Activated CD8-positive, alpha-beta memory T cell treated with anti-CD3 and anti-CD28 coated beads for 36 hours (primary cell): ENCODE results near the gene UROC1. TPM values are rescaled to one million over a fixed set of nuclear protein-coding genes. Genes with fewer than 3 reads are reported as not detected.

Source experiments
- CTCF ChIA-PET: fragments of 350-600 bp; sonication (Branson Sonifier 250); formaldehyde crosslinking; loops from one replicate; lab custom pipeline; 2021; ENCODE audit warnings: antibody characterized with exemption; lab: Charles Lee
- POLR2A ChIA-PET: fragments of 350-600 bp; sonication (Branson Sonifier 250); formaldehyde crosslinking; loops from one replicate; lab custom pipeline; 2021; ENCODE audit warnings: antibody characterized with exemption; lab: Charles Lee
- total RNA-seq, 2 experiments: library from RNA; stranded (reverse); gene quantifications; one replicate each; pipeline ENCODE4 v1.2.3, GENCODE V29; 2021

Gene UROC1
- total RNA-seq, 2 experiments from 2014 or later, result not detected

- ChIA-PET POLR2A (no interaction called here), CTCF (no interaction called here)
These were observed 14.9 kb downstream of the UROC1 start for GRCh38 chr3:126502656-126503055.

GRCh38 chr3:126501736-126502135 is 15.8 kb downstream of the UROC1 start:
- CTCF ChIA-PET, result no interaction called here
- POLR2A ChIA-PET, result no interaction called here

DNA sequence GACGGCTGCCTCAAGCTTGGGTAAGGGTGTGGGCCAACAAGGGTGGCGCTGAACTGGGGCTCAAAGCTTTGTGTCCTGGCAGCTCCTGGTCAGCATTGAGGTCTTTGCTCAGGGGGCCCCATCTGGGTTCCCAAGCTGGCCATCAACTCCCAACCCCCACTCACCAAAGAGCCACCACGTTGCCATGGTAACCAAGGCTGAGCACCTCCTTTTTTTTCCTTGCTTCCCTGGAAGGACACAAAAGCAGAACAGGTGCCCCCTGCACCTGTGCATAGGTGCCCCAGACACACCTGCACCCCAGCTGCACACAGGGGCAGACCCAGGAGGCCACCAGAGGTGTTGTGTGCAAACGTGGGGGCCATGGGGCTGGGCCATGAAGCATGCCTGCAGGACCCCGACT is 16.5 kb downstream of the UROC1 start:
- CTCF ChIA-PET, result no interaction called here
- POLR2A ChIA-PET, result no interaction called here

- CTCF ChIA-PET, result interaction anchor here (0.9 kb wide), 1 partner anchor 10 kb away, joined by 3 read pairs; no protein-coding TSS in a partner anchor
- POLR2A ChIA-PET, result no interaction called here
These were observed 17.6 kb downstream of the UROC1 start for GRCh38 chr3:126500016-126500415.

DNA sequence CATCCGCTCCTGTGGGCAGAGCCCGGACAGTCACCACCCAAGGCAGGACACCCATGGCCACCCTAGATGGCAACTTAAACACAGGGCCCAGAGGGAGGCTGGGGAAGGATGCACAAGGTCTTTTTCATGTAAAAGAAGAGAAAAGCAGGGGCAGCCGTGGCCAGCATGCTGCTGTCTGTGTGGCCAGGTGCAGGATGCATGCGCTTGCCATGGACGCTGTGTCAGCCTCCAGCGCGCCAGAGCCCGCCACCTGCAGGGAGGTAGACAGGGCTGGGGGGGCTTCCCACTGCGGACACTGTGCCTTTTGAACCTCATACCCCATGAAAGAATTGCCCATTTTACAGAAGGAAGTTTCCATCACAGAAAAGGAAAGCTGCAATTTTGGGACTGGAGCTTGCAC is 18.2 kb downstream of the UROC1 start:
- POLR2A ChIA-PET, result no interaction called here
- CTCF ChIA-PET, result interaction anchor here (0.9 kb wide), 1 partner anchor 10 kb away, joined by 3 read pairs; no protein-coding TSS in a partner anchor

GRCh38 chr3:126498929-126499328 is 18.6 kb downstream of the UROC1 start:
- POLR2A ChIA-PET, result no interaction called here
- CTCF ChIA-PET, result interaction anchor here (0.9 kb wide), 1 partner anchor 11 kb away, joined by 3 read pairs; no protein-coding TSS in a partner anchor

DNA sequence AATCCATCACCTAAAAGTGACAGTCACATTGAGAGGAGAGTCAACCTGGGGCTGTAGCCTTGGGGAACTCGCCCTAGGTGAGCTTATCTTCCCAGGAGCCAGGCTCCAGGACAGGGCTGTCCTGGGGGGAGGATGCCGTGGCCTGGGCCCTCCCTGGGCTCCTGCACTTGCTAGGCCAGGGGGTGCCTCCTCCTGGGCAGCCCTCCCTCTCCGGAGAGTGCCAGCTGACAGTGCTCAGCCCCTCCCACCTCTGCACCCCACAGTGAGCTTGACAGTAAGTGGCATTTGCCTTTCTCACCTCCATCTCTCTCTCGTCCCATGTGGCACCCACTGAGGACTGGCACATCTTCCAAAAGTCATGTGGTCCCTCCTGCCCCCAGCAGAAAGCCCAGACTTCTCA is 19.1 kb downstream of the UROC1 start:
- ChIA-PET POLR2A (no interaction called here), CTCF (no interaction called here)

DNA sequence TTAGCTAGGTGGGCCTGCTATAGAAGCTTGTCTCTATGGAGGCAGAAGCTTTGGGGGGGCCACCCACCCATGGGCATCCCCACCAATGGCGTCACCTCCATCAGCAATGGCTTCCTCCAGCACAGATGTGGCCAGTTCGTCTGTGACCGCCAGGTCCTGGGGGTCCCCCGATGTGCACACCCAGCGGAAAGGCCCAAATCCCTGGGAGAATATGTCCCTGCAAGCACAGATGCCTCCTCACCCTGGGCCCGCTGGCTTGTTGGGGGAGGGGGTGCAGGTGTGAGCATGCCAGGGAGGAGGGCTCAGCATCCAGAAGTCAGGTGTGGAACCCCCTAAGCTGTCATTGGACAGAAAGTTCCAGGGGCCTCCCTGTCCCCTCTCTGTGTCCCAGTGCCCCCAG is 19.6 kb downstream of the UROC1 start:
- POLR2A ChIA-PET, result no interaction called here
- CTCF ChIA-PET, result no interaction called here

- ChIA-PET POLR2A (no interaction called here), CTCF (interaction anchor here (0.9 kb wide), 1 partner anchor 12 kb away, joined by 3 read pairs; no protein-coding TSS in a partner anchor)
These were observed 20.4 kb downstream of the UROC1 start for GRCh38 chr3:126496894-126497850.

DNA sequence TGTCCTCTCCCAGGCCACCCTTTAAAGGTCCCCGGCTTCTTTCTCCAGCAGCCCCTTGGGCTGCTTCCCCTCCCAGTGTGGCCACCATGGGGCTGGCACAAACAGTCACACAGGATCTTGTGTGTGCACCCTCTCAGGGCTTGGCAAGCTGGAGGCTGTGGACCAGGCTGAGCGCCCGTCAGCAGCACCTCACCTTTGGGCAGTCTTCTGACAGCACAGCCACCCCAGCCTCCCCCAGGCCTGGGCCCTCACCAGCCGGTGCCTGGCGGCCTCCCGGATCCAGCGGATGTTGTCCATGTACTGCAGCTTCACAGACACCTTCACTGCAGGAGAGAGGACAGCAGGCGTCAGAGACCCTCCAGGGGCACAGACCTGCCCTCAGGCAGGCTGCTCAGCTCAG is 21.8 kb downstream of the UROC1 start:
- CTCF ChIA-PET, result no interaction called here
- POLR2A ChIA-PET, result no interaction called here

- CTCF ChIA-PET, result no interaction called here
- POLR2A ChIA-PET, result no interaction called here
These were observed 22.7 kb downstream of the UROC1 start for GRCh38 chr3:126494970-126495230.

GRCh38 chr3:126494204-126494969 is 23.2 kb downstream of the UROC1 start:
- POLR2A ChIA-PET, result no interaction called here
- CTCF ChIA-PET, result no interaction called here

DNA sequence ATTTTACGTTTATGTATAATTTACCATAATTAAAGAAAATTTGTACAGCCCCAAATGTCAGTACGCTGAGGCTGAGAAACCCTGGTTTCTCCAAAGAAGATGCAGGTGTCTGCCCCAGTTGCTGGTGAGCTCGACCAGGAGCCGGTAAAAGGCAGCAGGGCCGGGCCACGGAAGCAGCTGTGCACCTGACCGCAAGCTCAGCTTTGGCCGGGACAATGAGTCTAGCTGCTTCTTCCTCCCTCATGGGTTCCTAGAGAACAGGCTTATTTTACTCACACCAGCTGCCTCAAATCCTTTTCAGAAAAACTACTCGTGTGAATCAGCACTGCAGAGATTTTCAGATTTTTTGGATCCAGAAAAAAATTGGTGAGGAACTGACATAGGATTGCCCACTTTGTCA is 23.8 kb downstream of the UROC1 start:
- POLR2A ChIA-PET, result no interaction called here
- CTCF ChIA-PET, result no interaction called here

DNA sequence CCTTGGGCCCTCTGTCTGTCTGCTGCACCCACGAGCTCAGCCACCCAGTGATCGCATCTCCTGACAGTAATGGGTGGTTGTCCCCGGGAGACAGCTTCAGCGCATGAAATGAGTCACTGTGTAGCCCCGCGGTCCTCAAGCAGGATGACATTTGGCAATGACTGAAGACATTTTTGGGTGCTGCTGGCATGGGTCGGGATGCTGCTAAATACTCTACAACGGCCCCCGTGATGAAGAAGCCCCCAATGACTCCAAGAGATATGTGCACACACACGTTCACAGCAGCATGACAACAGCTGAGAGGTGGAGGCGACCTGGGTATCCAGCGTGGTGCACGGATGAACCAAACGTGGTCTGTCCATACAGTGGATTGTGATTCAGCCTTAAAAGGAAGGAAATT is 24.5 kb downstream of the UROC1 start:
- ChIA-PET POLR2A (no interaction called here), CTCF (no interaction called here)

GRCh38 chr3:126491221-126492013 is 26.2 kb downstream of the UROC1 start:
- ChIA-PET CTCF (no interaction called here), POLR2A (no interaction called here)

DNA sequence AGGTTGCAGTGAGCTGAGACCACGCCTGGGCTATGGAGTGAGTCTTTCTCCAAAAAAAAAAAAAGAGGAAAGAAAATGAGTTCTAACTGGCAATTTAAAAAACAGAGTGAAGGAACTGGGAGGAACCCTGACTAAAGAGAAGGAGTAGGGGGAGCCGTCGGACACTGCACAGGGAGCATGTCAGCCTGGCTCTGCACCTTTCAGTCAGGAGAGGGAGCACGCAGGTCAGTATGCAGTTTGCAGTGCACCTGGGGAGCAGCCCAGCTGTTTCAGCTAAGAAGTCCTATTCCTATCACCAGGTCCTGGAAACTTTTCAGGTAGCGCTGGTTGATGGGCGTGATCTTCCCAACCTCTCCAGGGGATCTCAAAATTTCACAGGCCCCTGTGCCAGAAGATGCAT is 27.0 kb downstream of the UROC1 start:
- ChIA-PET CTCF (no interaction called here), POLR2A (no interaction called here)

GRCh38 chr3:126488886-126489569 is 28.5 kb downstream of the UROC1 start:
- ChIA-PET POLR2A (no interaction called here), CTCF (no interaction called here)

DNA sequence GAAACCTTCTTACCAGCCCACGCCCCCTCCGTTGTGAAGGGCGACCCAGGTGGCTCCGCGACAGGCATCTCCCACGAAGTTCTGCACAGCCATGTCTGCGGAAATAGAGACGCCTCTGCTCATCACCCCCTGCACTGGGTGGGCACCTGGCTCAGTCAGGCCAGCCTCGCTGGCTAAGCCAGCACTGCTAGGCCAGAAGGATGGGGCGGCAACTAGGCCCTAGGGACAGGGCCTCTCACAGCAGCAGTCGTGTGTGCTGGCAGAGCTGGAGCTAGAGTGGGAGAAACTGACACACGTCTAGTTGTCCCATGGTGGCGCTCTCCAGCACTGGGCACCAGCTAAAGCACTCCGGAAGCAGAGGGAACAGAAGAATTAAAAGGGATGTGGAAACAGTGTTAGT is 29.4 kb downstream of the UROC1 start:
- CTCF ChIA-PET, result no interaction called here

DNA sequence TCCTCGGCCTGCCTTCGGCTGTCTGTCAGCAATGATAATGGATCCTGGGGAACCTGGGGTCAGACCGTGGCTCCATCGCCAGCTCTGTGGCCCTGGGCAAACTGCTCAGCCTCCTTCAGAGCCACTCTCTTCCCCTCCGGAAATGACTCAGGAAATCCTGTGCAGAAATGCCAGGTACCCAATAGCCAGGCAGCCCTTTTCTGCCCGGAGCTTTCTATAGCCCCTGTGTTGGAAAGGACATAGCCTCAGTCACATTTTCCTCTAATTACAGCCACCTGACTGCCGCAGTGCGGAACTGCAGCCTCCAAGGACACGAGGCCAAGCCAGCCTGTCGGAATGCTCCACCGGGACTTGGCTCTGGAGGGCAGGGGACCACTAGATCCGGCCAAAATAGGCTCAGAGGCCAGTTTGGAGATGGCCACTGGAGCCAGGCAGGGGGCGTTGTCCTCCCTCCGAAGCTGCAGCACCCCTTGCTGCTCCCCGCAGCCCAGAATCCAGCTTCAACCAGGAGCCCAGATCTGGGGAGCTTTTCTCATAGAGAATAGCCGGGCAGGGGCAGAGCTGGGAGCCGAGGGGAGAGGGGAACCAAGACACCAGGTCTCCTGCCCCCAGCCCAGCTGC is 30.3 kb downstream of the UROC1 start:
- ChIA-PET CTCF (no interaction called here), POLR2A (no interaction called here)

More for the DNA sequence above, 29.4 kb downstream of the UROC1 start:
- POLR2A ChIA-PET, result no interaction called here
